Sigmoid colon (tissue), 4 donors: ENCODE results near the gene KNDC1.
"Not testable (repeated sequence)": the region's sequence is repeated elsewhere in the genome, so short reads cannot be mapped to it uniquely, and the experiment has no call there.

Source experiments
- POLR2A ChIP-seq, 2 donors: fragments of 450-650 bp; IDR thresholded peaks; one replicate each; pipeline ENCODE4 v1.6.1; 2016; ENCODE audit warnings: antibody characterized with exemption in 2 of 2, mild to moderate bottlenecking in 2 of 2, moderate library complexity in 2 of 2
- POLR2AphosphoS5 ChIP-seq, 4 donors: sonication (generic); formaldehyde crosslinking; IDR thresholded peaks; one replicate each; pipeline ENCODE4 v1.6.1; 2017; ENCODE audit warnings: antibody characterized with exemption in 4 of 4
- TF ChIP-seq, protein P1 (sequence below), 4 experiments: fragments of 450-650 bp in 3 of 4; fragments of 200-600 bp in 1 of 4; IDR thresholded peaks; one replicate each; pipeline ENCODE4 v1.5.1; 2016 to 2019; ENCODE audit warnings: antibody characterized with exemption in 4 of 4, mild to moderate bottlenecking in 3 of 4, moderate library complexity in 2 of 4

DNA sequence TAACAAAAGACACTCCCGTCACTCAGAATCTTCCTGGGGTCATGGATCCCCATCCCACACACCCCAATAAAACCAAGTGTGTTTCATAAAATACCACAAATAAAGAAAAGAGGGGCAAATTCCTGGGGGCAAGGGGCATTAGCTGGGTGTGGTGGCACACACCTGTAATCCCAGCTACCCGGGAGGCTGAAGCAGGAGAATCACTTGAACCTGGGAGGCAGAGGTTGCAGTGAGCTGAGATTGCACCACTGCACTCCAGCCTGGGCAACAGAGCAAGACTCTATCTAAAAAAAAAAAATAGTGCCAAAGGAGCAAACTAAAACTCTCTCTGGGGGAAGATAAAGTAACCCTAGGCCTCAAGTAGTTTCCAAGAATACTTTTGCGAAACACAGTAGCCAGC is 8.9 kb upstream of the KNDC1 start:
- TF ChIP-seq, protein P1, sequence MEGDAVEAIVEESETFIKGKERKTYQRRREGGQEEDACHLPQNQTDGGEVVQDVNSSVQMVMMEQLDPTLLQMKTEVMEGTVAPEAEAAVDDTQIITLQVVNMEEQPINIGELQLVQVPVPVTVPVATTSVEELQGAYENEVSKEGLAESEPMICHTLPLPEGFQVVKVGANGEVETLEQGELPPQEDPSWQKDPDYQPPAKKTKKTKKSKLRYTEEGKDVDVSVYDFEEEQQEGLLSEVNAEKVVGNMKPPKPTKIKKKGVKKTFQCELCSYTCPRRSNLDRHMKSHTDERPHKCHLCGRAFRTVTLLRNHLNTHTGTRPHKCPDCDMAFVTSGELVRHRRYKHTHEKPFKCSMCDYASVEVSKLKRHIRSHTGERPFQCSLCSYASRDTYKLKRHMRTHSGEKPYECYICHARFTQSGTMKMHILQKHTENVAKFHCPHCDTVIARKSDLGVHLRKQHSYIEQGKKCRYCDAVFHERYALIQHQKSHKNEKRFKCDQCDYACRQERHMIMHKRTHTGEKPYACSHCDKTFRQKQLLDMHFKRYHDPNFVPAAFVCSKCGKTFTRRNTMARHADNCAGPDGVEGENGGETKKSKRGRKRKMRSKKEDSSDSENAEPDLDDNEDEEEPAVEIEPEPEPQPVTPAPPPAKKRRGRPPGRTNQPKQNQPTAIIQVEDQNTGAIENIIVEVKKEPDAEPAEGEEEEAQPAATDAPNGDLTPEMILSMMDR (IDR thresholded peaks at IDR 0.05): not testable (repeated sequence)
- TF ChIP-seq POLR2A, POLR2AphosphoS5 (IDR thresholded peaks at IDR 0.05): not testable (repeated sequence)
